Measurements from ENCODE around the gene TMEM107.

DNA sequence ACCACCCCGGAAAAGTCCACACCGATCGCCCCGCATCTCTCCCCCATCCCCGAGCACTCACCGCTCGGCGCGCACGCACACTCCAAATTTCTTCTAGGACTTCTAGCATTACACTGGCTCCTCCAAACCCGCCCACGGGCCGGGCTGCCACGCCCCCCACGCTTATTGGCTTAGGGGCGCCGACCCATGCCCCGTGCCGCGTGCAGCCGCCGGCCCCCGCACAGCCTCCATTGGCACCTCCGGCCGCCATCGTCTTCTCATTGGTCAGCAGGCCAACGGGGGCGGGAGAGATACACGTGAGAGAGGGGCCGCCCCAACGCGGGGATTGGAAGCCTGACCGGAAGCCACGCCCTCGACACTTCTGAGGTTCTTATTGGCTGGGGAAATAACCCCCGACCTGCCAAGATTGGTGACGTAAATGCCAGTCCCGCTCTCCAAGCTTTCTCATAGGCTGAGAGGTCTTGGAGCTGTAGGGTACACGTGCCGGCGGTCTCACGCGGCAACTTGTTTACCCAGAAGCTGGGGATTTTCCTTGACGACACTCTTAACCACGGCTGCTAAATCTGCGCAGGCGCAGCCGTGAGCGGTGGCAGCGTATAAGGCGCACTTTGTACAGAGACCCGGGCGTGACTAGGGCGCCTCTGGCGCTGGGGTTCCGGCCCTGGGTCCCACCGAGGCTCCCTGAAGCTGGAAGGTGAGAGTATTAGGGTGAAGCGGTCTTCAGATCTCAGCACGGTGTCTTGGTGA lies 19.8 kb downstream of the TMEM107 start:
- TF ChIP-seq, protein P1, sequence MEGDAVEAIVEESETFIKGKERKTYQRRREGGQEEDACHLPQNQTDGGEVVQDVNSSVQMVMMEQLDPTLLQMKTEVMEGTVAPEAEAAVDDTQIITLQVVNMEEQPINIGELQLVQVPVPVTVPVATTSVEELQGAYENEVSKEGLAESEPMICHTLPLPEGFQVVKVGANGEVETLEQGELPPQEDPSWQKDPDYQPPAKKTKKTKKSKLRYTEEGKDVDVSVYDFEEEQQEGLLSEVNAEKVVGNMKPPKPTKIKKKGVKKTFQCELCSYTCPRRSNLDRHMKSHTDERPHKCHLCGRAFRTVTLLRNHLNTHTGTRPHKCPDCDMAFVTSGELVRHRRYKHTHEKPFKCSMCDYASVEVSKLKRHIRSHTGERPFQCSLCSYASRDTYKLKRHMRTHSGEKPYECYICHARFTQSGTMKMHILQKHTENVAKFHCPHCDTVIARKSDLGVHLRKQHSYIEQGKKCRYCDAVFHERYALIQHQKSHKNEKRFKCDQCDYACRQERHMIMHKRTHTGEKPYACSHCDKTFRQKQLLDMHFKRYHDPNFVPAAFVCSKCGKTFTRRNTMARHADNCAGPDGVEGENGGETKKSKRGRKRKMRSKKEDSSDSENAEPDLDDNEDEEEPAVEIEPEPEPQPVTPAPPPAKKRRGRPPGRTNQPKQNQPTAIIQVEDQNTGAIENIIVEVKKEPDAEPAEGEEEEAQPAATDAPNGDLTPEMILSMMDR (IDR thresholded peaks at IDR 0.05), result no peak
- TF ChIP-seq POLR2AphosphoS5 (IDR thresholded peaks at IDR 0.05), result peak in 1 of 2 donors; percentile 100
- TF ChIP-seq POLR2A (IDR thresholded peaks at IDR 0.05; ENCODE audit: low read depth), result peak; percentile 100
- TF ChIP-seq EP300 (IDR thresholded peaks at IDR 0.05), result peak; percentile 2

Measured in esophagus muscularis mucosa (tissue), 4 donors.